Suprapubic skin (tissue), 4 donors: ENCODE measurements around the gene ST6GAL2. TPM values are rescaled to one million over a fixed set of nuclear protein-coding genes. Genes with fewer than 3 reads are reported as not detected.

Experiments used
- DNase-seq, 2 donors: peaks; one replicate each; pipeline ENCODE4 v3.0.0-alpha.2; 2019; ENCODE audit warnings: low spot score in 2 of 2
- H3K27ac ChIP-seq: fragments of 200-600 bp; sonication (generic); one replicate; pipeline ENCODE4 v1.5.1; 2019
- H3K27me3 ChIP-seq: fragments of 200-600 bp; sonication (generic); one replicate; pipeline ENCODE4 v1.5.1; 2019
- H3K36me3 ChIP-seq: fragments of 200-600 bp; sonication (generic); one replicate; pipeline ENCODE4 v1.5.1; 2019
- H3K4me1 ChIP-seq: fragments of 200-600 bp; sonication (generic); one replicate; pipeline ENCODE4 v1.5.1; 2019
- H3K4me3 ChIP-seq: fragments of 200-600 bp; sonication (generic); one replicate; pipeline ENCODE4 v1.5.1; 2019; ENCODE audit warnings: mild to moderate bottlenecking
- H3K9me3 ChIP-seq: fragments of 200-600 bp; sonication (generic); one replicate; pipeline ENCODE4 v1.5.1; 2019
- CTCF ChIP-seq, 2 donors: fragments of 200-600 bp in 1 of 2; fragments of 450-650 bp in 1 of 2; sonication (generic) in 1 of 2; IDR thresholded peaks; one replicate each; pipeline ENCODE4 v1.5.1; 2016 to 2019; ENCODE audit warnings: antibody characterized with exemption in 2 of 2, mild to moderate bottlenecking in 1 of 2, moderate library complexity in 1 of 2
- EP300 ChIP-seq: sonication (generic); formaldehyde crosslinking; IDR thresholded peaks from one replicate; pipeline ENCODE4 v1.6.1; 2017; ENCODE audit warnings: antibody characterized with exemption
- POLR2A ChIP-seq, 2 donors: fragments of 450-650 bp; IDR thresholded peaks; one replicate each; pipeline ENCODE4 v1.6.1; 2017; ENCODE audit warnings: antibody characterized with exemption in 2 of 2, mild to moderate bottlenecking in 2 of 2, moderate library complexity in 2 of 2
- POLR2AphosphoS5 ChIP-seq, 3 donors: sonication (generic); formaldehyde crosslinking; IDR thresholded peaks; one replicate each; pipeline ENCODE4 v1.6.1; 2017; ENCODE audit warnings: antibody characterized with exemption in 3 of 3
- WGBS: methylation state at CpG from one replicate; pipeline ENCODE4 v1.1.5; 2018; 5-methylcytosine and 5-hydroxymethylcytosine counted together
- total RNA-seq, 4 donors: library from RNA; depleted of rRNA; stranded (reverse); fragments of >200 nt; gene quantifications; one replicate each; pipeline ENCODE4 v1.1.0, GENCODE V29; 2016

Gene ST6GAL2
- total RNA-seq, 4 donors from 2014 or later: 0.79 to 5.3 (median 1.3) TPM

GRCh38 chr2:106812383-106812782 lies 73.6 kb downstream of the ST6GAL2 start:
- H3K27ac ChIP-seq: no peak overlapping the region
- WGBS: 77% methylated on average over 4 of the region's 4 CpGs
- H3K27me3 ChIP-seq: no peaks in the 10 kb centered on the region
- no peaks in the 10 kb centered on the region for H3K9me3 ChIP-seq
- H3K36me3 ChIP-seq: no peaks in the 10 kb centered on the region
- H3K4me1 ChIP-seq: no peaks in the 10 kb centered on the region
- no peak for DNase-seq
- TF ChIP-seq POLR2AphosphoS5 (IDR thresholded peaks at IDR 0.05) (no peak), EP300 (no peak), POLR2A (IDR thresholded peaks at IDR 0.05) (no peak), CTCF (IDR thresholded peaks at IDR 0.05) (no peak)
- H3K4me3 ChIP-seq: no peak overlapping the region

- TF ChIP-seq POLR2A (IDR thresholded peaks at IDR 0.05): no peak
- no peak for TF ChIP-seq CTCF (IDR thresholded peaks at IDR 0.05)
- TF ChIP-seq EP300: no peak
- TF ChIP-seq POLR2AphosphoS5 (IDR thresholded peaks at IDR 0.05): no peak
- no peak overlapping the region for H3K27ac ChIP-seq
- no peak for DNase-seq
- H3K27me3 ChIP-seq: no peaks in the 10 kb centered on the region
- WGBS: 54% methylated on average over 2 of the region's 2 CpGs
- no peaks in the 10 kb centered on the region for H3K4me1 ChIP-seq
- no peak overlapping the region for H3K4me3 ChIP-seq
- no peaks in the 10 kb centered on the region for H3K9me3 ChIP-seq
- no peaks in the 10 kb centered on the region for H3K36me3 ChIP-seq
Observed at GRCh38 chr2:106805716-106806115, 80.3 kb downstream of the ST6GAL2 start.

GRCh38 chr2:106804161-106804560 lies 81.8 kb downstream of the ST6GAL2 start:
- 83% methylated on average over 1 of the region's 1 CpG for WGBS
- no peaks in the 10 kb centered on the region for H3K9me3 ChIP-seq
- TF ChIP-seq CTCF (IDR thresholded peaks at IDR 0.05) (no peak), POLR2AphosphoS5 (IDR thresholded peaks at IDR 0.05) (no peak), EP300 (no peak), POLR2A (IDR thresholded peaks at IDR 0.05) (no peak)
- no peaks in the 10 kb centered on the region for H3K27me3 ChIP-seq
- H3K36me3 ChIP-seq: no peaks in the 10 kb centered on the region
- no peak for DNase-seq
- no peaks in the 10 kb centered on the region for H3K4me1 ChIP-seq
- H3K4me3 ChIP-seq: no peak overlapping the region
- H3K27ac ChIP-seq: no peak overlapping the region

GRCh38 chr2:106800976-106801655 lies 84.9 kb downstream of the ST6GAL2 start:
- H3K9me3 ChIP-seq: no peaks in the 10 kb centered on the region
- DNase-seq: no peak
- H3K27me3 ChIP-seq: no peaks in the 10 kb centered on the region
- no peak overlapping the region for H3K4me3 ChIP-seq
- no peaks in the 10 kb centered on the region for H3K4me1 ChIP-seq
- no peaks in the 10 kb centered on the region for H3K36me3 ChIP-seq
- no peak overlapping the region for H3K27ac ChIP-seq
- no peak for TF ChIP-seq EP300
- TF ChIP-seq POLR2AphosphoS5 (IDR thresholded peaks at IDR 0.05): no peak
- no peak for TF ChIP-seq CTCF (IDR thresholded peaks at IDR 0.05)
- TF ChIP-seq POLR2A (IDR thresholded peaks at IDR 0.05): no peak
- 82% methylated on average over 10 of the region's 10 CpGs for WGBS

GRCh38 chr2:106800180-106800579 lies 85.8 kb downstream of the ST6GAL2 start:
- TF ChIP-seq POLR2AphosphoS5 (IDR thresholded peaks at IDR 0.05) (no peak), CTCF (IDR thresholded peaks at IDR 0.05) (no peak), POLR2A (IDR thresholded peaks at IDR 0.05) (no peak), EP300 (no peak)
- no peaks in the 10 kb centered on the region for H3K36me3 ChIP-seq
- no peaks in the 10 kb centered on the region for H3K9me3 ChIP-seq
- no peaks in the 10 kb centered on the region for H3K27me3 ChIP-seq
- no peak overlapping the region for H3K27ac ChIP-seq
- WGBS: 98% methylated on average over 4 of the region's 4 CpGs
- no peak for DNase-seq
- no peaks in the 10 kb centered on the region for H3K4me1 ChIP-seq
- no peak overlapping the region for H3K4me3 ChIP-seq
